Ovary (tissue), 3 donors: Measurements from ENCODE around the gene MB.

Experiments
- EP300 ChIP-seq: sonication (generic); formaldehyde crosslinking; IDR thresholded peaks from one replicate; pipeline ENCODE4 v1.6.1; 2017; ENCODE audit warnings: antibody characterized with exemption
- POLR2A ChIP-seq: fragments of 450-650 bp; IDR thresholded peaks from one replicate; pipeline ENCODE4 v1.6.1; 2017; ENCODE audit warnings: antibody characterized with exemption, mild to moderate bottlenecking, moderate library complexity
- TF ChIP-seq, protein P1 (sequence below), 3 donors: fragments of 450-650 bp in 2 of 3; fragments of 200-600 bp in 1 of 3; IDR thresholded peaks; one replicate each; pipeline versions ENCODE4 v1.5.1 to v1.8.0; 2016 to 2022; ENCODE audit warnings: antibody characterized with exemption in 3 of 3, mild to moderate bottlenecking in 1 of 3
- donor health status: DM: no; HTN: no; CAD: no.

DNA sequence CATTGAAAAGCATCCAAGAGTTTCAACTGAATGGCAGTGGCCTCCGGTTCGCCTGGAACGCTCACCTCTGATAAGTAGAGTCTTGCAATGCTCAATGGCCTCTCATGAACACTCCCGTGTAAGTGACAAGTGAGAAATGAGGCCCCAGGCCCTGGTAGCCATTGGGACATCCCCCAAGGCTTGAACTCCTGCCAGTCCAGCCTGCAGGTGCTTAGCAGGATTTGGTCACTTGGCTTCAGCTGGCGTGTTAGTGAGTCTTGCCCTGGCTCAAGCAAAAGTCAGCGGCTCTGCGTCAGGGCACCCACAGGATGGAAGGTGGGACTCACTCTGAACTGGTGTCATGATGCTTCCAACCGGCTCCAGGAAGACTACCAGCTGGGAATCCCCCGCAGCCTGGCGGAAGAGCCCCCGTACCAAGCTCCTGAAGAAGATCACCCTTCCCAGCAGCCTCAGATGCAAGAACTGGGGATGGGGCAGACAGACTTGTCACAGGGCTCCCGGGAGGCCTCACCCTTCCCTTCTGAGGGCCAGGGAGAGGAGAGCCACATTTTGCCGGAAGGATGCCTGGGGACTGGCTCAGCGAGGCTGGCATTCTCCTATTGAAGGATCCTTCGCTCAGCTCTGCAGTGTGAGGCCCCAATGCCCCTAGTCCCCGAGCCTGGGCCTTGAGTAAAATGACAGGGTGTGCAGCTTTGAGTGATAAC lies 19.3 kb downstream of the MB start:
- TF ChIP-seq, protein P1, sequence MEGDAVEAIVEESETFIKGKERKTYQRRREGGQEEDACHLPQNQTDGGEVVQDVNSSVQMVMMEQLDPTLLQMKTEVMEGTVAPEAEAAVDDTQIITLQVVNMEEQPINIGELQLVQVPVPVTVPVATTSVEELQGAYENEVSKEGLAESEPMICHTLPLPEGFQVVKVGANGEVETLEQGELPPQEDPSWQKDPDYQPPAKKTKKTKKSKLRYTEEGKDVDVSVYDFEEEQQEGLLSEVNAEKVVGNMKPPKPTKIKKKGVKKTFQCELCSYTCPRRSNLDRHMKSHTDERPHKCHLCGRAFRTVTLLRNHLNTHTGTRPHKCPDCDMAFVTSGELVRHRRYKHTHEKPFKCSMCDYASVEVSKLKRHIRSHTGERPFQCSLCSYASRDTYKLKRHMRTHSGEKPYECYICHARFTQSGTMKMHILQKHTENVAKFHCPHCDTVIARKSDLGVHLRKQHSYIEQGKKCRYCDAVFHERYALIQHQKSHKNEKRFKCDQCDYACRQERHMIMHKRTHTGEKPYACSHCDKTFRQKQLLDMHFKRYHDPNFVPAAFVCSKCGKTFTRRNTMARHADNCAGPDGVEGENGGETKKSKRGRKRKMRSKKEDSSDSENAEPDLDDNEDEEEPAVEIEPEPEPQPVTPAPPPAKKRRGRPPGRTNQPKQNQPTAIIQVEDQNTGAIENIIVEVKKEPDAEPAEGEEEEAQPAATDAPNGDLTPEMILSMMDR (IDR thresholded peaks at IDR 0.05), result no peak
- TF ChIP-seq EP300 (no peak), POLR2A (no peak)
